Stimulated activated CD4-positive, alpha-beta T cell treated with anti-CD3 and anti-CD28 coated beads, Interleukin-1b, Interleukin-23, amount 100 ng/mL, for 1 hour (primary cell): ENCODE data around the gene CUEDC1.
"Not testable (repeated sequence)": the region's sequence is repeated elsewhere in the genome, so short reads cannot be mapped to it uniquely, and the experiment has no call there.

Source experiments
- DNase-seq, 2 donors: peaks; one replicate each; pipeline ENCODE4 v3.0.0-alpha.2; 2020; ENCODE audit warnings: low read depth in 2 of 2

CUEDC1 gene

DNA sequence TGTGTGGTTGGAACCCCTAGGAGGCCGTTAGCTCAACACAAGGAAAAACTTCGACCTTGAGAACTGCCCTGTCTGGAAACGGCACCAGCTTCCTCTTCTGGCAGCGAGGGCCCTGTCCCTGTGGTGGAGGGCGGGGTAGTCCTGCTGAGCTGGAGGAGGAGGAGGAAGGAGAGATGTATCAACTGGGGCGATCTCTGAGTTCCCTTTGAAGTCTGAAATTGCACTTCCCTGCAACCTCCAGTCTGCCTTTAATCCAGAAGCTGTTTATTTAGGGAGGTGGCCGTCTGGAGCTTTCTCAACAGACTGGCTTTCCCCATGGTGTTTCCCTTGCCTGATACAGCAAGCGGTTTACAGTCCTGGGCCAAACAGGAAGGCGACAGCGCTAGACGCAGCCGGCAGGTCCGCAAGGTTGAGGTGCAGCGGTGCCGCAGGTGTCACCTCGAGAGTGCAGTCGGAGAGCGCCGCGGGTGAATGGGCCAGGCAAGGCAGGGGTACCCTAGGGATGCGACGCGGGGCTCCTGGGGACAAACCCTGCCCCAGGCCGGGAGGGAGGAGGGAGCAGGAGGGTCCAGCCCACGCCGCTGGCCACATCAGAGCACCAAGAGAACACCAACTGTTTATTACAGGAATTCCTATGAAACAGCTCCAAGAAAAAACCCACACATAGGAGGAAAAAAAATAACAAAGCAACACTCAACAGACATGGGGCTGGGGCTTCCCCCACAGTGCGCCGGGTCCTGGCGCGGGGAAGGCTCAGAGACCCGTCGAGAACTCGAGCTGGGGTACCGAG is 94.0 kb downstream of the CUEDC1 start:
- no peak for DNase-seq

DNA sequence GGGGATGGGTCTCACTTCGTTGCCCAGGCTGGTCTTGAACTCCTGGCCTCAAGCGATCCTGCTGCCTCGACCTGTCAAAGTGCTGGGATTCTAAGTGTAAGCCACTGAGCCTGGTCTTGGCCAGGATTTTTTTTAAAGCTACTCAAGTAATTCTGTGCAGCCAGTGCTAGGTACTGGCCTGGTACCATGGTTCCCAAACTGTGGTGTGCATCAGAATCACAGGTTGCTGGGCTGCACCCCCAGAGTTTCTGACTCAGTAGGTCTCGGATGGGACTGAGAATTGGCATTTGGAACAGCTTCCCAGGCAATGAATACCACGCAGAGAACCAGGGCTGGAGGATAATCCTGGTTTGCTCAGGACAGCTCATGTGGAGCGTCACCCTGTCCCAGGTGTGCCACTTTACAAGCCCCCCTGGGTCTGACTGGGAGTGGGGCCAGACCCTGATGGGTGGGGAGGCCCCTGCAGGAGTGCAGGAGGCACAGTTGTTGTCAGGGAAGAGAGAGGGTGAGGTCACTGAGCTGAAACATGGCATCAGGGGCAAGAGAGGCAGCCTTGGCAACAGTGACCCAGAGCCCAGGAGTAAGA is 94.7 kb downstream of the CUEDC1 start:
- no peak for DNase-seq

DNA sequence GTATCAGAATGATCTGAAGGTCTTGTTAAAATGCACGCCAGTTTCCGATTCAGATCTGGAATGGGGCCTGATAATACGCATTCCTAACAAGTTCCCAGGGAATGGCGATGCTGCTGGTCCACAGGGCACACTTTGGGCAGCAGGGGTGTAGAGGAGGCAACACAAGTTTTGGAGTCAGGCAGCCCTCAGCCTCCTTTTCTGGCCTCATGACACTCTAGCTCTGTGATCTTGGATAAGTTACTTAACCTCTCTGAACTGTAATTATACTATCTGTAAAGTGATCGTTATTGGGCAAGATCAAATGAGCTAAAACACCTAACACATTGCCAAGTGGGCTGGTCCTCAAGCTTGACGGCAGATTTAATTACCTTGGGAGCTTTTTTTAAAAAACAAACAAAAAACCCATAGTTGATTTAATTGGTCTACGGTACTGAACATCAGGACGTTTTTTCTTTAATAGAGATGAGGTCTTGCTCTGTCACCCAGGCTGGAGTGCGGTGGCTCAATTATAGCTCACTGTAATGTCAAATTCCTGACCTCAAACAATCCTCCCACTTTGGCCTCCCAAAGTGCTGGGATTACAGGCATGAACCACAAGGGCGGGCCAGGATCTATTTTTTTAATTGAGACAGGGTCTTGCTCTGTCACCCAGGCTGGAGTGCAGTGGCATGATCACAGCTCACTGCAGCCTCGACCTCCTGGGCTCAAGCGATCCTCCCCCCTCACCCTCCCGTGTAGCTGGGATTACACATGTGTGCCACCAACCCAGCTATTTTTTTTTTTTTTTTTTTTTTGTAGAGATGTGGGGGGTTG is 95.4 kb downstream of the CUEDC1 start:
- DNase-seq, result no peak

DNA sequence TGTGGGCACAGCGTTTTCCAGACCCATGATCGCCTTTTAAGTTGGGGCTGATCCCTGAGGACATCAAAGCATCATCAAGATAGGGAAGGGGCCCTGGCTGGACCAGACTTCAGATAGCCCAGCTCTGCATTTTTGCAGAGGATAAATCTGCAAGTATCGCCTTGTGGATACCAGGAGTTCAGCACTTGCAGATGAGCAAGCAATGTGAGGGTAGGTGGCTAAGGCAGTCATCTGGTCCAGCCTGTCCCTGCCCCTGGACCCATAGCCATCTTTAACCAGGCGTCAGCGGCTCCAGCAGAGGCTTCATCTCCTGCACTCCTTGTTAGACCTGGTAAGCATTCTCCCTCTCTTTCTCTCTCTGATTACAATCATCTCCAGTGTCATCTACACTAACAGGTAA is 96.4 kb downstream of the CUEDC1 start:
- no peak for DNase-seq

DNA sequence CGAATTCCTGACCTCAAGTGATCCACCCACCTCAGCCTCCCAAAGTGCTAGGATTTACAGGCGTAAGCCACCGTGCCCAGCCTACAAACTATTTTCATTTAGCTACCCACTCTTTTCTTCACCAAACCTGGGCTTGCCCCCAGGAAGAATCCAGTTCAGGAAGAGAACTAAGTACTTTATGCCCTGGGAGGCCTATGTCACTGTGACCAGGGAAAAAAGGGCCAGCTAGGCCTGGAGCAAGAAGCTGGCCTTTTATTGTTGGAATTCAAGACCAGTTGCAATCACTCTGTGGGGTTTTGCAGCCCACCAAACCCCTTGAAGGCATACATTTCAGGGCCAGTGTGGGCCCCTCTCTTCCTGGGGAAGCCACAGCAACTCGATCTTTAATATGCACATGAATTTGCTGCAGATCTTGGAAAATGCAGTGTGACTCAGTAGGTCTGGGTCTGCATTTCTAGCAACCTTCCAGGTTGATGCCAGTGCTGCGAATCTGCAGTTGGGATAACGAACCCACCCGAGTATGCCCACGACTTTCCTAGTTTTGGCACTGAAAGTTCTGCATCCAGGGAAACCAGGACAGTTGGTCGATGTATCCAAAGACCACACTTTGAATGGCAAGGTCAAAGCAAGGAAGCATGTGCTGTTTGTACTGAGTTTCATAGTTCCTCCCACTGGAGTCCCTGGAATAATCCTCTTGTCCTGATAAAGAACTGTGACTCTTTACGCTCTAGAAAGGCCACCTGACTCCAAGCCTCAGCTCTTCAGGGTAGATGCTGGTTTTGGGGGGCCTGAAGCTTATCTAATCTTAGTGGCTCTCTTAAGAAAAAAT is 98.2 kb downstream of the CUEDC1 start:
- DNase-seq, result no peak

DNA sequence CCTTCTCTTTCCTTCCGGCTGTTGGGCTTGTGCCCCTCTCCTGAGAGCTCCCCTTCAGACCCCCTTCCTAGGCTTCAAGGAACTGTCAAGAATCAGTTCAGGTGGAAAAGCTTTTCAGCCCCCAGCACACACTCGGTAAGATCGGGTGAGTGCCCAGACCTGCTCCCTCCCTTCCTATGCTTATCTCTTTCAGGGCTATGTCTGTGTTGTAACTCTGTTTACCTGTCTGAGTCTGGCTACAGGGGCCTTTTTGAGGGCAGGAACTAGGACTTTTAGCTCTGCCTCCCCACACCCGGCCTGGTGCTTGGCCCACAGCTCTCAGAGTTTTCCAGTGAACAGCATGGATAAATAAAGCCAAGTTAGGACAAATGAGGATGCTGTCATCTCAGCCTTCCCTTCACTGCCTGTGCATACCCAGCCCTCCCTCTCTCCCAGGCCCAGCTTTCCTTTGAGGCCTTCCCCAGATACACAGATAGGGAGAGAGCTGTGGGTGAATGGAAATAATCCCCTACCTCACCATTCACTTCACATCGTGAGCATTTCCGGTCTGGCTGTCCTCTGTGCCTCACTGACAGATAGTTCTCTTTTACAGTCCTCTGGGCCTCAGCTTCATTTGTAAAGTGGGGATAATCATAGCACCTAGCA is 99.7 kb downstream of the CUEDC1 start:
- no peak for DNase-seq

DNA sequence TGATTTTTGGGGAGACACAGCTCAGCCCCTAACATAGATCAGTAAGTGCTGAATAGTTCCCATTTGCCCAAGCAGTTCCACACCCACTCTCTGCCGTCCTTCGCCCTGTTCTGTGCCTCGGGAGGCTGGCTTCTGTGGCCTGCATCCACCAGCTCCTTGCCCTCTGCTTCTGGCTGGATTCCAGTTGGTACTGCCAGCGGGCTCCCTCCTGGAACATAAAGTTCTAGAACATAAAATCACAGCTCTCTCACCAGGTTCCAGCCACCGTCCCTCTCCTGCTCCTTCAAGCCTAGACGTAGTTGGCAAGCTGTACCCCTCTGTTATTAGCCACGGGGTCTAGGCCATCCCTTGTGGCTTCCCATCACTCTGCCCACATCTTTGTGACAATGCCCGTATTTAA is 101.5 kb downstream of the CUEDC1 start:
- DNase-seq, result no peak

DNA sequence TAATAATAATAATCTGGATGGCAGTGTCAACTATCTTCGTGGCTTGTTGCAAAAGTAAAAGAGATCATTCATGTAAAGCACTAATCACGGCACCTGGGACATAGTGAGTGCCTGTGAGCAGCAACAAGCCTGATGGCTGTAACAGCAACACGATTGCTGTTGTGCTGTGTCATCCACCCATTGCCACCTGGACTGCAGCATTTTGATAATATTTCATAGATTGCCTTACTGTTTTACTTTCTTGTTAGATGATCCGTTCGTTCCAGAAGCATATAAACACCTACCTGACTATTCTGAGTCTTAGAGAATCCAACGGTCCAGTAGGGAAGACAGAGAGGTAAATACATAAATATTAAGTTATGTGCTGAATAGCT is 102.3 kb downstream of the CUEDC1 start:
- DNase-seq, result no peak

DNA sequence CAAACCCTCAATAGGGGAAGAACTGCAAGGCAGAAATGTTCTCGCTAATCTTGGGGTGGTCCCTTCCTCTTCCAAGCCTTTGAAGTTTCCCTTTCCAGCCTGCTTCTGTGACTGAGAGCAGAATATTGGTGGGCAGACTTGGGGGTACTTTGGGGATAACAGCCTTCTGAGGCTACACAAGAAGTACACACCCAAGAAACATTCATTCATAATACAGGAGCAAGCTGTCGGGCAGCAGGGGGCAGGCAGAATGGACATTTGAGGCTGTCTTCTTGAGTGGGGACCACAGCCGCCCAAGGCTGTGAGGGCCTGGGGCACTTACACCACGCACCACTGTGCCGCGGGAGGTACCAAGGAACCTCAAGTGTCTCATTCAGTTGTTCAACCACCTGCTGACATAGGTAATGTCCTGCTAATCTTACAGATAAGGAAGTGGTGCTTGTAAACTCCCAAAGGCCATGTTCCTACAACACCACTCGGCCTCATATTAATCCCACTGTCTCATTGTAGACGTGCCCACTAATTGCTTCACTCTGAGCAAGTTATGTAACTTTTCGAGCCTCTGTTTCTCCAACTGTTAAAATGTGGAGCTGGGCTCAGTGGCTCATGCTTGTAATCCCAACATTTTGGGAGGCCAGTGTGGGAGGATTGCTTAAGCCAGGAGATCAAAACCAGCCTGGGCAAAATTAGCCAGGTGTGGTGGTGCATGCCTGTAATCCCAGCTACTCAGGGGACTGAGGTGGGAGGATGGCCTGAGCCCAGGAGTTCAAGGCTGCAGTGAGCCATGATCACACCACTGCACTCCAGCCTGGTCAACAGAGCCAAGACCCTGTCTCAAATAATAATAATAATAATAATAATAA is 102.9 kb downstream of the CUEDC1 start:
- DNase-seq, result no peak

DNA sequence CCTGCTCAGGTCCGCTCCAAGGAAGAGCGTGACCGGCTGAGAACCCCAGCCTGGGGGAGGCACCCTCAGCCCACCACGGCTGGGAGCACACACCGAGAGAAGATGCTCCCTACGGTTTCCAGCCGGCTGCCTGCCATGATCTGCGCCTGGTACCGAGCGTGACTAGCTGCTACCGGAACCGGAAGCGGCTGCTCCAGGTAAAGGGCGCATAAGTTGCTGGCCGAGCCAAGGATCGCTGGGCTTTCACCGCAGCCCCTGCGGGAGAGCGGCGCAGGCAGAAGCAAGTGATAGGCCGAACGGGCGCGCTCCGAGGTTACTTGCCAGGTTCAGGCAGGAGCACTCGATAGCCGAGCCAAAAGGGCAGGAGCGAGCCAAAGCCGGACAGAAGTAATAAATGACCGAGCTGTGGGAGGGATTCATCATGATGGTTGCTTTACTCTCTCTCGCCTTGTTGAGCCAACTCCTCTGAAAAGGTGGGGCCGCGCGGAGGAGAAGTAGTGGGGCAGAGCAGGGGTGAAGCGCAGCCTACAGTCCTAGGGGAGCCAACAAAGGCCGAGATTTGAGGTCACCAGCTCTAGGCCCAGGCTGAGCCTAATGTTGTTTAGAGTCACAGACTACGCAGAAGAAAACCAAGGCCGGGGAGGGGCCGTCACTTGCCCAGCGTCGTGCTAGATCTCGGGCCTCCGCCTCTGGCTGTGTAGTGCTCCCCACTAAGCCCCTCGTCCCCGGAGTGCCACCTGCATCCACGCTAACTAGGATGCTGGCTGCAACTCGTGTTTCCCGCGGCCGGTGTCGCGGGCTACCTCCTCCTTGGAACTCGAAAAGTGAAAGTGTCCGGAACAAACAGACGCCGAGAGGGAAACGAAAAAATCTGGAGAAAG is 105.1 kb downstream of the CUEDC1 start, which contains the start of gene MRPS23:
Gene MRPS23 (minus strand): TSS at position 171 of the 881 bp plus-strand sequence. CDS start 34 bp downstream, at position 137.
- DNase-seq, result peak; percentile 84 to 88

DNA sequence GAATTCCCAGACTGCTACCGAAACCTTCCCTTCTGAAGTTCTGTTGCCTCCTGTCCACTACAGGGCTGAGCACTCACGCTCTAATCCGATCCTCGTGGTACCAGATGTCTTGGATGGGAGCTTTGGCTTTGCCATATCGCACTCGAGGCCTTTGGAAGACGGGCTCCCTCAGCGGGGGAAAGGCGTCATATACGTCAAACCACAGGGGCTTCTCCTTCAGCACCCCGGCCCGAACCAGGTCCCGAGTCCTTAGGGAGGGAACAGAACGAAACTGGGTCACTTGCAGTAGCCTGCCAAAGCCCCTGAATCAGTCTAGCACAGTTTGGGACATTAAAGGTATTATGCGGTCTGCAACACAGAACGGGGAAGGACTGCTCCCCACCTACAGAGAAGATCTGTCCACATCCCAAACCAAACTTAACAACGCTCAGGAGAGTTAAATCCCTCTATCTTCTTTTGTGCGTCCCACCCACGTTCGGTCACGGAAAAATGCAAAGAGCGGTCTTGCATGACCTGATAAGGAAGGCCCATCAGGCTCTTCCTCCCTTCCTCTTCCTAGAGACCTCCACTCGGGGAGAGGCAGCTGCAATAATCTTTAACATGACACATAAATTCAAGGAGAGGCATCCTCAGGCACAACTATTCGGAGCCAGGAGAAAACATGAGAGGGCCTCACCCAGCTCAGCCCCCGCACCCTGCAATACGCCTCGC is 105.9 kb downstream of the CUEDC1 start:
- DNase-seq, result no peak

DNA sequence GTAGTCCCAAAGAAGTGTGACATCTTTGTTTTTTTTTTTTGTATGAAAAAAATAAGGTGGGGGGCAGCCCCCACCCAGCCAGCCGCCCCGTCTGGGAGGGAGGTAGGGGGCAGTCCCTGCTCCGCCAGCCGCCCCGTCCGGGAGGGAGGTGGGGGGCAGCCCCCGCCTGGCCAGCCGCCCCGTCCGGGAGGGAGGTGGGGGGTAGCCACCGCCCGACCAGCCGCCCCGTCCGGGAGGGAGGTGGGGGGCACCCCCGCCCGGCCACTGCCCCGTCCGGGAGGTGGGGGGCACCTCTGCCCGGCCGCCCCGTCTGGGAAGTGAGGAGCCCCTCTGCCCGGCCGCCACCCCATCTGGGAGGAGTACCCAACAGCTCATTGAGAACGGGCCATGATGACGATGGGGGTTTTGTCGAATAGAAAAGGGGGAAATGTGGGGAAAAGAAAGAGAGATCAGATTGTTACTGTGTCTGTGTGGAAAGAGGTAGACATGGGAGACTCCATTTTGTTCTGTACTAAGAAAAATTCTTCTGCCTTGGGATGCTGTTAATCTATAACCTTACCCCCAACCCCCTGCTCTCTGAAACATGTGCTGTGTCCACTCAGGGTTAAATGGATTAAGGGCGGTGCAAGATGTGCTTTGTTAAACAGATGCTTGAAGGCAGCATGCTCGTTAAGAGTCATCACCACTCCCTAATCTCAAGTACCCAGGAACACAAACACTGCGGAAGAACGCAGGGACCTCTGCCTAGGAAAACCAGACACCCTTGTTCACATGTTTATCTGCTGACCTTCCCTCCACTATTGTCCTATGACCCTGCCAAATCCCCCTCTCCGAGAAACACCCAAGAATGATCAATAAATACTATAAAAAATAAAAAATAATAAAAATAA is 108.9 kb downstream of the CUEDC1 start:
- DNase-seq, result not testable (repeated sequence)

DNA sequence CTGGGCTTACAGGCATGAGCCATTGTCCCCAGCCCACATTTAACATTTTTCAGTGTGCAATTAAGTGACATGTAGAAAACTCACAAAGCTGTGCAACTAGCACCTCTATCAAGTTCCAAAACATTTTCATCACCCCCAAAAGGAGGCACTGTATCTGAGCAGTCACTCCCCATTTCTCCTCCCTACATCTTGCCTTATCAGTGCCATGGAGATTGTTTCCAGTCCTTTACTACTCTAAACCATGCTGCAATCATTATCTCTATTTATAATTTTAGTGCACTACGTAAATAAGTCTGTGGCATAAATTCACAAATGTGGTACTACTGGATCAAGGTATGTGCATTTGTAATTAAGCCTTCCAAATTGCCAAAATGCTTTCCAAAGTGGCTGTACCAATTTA is 112.9 kb downstream of the CUEDC1 start:
- DNase-seq, result no peak

DNA sequence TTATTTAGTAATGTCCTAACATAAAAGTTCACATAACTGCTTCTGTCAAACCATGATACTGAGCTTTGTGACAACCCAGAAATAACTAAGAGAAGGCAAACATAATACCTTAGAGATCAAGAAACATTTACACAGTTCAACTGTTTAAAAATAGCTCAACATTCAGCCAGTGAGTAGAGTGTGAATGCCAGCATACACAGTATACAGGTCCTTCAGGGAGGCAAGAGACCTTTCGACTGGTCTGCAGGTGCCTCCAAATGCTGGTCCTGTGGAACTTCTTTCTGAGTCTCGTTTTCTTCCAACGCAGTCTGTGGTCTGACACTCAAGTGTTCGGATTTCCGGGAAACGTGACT is 115.7 kb downstream of the CUEDC1 start:
- DNase-seq, result no peak

DNA sequence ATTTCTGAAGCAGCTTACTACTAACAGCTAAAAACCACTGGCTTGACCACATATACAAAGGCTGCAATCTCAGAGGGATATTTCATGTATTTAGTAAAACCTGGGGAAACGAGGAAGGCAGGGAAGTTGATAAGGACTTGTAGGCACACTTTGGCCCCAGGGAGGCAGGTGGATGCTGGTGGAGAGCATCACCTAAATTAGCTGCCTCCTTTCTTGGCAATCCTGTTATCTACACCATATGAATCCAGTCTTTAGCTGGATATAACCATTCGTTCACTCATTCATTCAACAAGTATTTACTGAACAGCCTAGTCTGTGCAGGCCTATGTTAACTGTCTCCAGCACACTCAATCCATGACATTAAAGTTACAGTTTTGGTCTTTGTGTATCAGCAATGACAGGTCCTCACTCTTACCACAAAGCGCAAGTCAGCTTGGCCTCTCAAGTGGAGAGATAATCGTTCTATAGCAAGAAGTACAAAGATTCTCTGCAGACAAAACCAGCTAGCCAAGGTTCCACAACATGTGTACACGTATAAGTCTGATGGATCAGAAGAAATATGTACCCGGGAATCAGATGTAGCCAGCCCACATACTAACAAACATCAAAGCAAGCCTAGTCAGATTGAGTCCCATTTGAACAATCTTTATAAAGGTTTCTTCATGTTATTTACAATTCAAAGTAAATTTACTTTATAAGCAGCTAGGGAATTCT is 116.2 kb downstream of the CUEDC1 start:
- no peak for DNase-seq

DNA sequence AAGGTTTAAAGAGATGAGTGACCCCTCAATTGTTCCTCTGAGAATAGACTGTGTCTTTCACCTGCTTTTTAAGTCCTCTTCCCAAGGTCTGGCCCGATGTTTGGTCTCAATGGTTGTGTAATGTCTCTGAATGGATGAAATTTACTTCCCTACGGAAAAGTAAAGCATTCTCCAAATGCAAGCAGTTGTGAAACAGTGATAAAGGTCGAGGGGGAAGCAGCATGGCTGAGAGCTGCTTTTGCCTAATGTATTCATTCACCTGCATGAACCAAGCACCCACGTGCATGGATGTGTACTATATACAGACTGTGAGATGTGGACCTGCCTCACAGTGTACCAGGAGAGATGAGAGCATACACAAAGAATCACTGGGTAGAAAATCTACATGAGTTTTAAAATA is 116.8 kb downstream of the CUEDC1 start:
- no peak for DNase-seq

DNA sequence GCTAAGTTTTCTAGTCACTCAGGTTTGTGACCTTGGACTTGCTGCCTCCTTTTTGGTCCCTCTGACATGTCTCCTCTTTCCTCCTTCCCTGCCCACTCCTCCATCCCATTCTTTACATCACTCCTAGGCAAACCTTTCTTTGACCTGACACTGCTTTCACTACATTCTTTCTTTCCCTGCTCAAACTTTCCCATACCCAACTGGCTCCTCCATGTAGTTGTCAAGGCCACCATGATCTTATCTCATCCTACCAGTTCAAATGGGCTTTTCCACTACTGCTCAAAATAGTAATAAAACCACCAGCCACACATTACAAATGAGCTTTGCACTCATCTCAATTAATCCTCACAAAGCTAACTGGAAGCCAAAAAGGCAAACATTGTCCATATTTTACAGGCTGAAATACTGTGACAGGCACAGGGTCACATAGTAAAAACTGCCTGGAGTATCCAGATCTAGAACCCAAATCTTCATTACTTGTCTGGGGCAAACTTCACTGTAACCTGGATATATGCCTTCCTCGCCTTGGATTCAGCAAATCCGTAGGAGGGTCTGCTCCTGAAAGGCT is 119.8 kb downstream of the CUEDC1 start:
- no peak for DNase-seq
